ENCODE results near the gene MAPRE2. TPM values are rescaled to one million over a fixed set of nuclear protein-coding genes. Genes with fewer than 3 reads are reported as not detected.
"Not testable (repeated sequence)": the region's sequence is repeated elsewhere in the genome, so short reads cannot be mapped to it uniquely, and the experiment has no call there.

MAPRE2 gene
- polyA plus RNA-seq, 1 donor = 20.0 TPM

DNA sequence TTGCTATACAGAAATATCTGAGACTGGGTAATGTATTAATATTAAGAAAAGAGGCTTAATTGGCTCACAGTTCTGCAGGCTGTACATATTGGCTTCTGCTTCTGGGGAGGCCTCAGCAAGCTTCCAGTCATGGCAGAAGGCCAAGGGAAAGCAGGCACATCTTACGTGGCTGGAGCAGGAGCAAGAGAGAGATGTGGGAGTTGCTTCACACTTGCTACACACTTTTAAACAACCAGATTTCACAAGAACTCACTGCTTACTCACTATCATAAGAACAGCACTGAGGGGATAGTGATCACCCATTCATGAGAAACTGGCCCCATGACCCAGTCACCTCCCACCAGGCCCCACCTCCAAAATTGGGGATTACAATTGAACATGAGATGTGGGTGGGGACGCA, 50.6 kb downstream of the MAPRE2 start:
- DNase-seq (ENCODE audit: low read depth) = no peak

DNA sequence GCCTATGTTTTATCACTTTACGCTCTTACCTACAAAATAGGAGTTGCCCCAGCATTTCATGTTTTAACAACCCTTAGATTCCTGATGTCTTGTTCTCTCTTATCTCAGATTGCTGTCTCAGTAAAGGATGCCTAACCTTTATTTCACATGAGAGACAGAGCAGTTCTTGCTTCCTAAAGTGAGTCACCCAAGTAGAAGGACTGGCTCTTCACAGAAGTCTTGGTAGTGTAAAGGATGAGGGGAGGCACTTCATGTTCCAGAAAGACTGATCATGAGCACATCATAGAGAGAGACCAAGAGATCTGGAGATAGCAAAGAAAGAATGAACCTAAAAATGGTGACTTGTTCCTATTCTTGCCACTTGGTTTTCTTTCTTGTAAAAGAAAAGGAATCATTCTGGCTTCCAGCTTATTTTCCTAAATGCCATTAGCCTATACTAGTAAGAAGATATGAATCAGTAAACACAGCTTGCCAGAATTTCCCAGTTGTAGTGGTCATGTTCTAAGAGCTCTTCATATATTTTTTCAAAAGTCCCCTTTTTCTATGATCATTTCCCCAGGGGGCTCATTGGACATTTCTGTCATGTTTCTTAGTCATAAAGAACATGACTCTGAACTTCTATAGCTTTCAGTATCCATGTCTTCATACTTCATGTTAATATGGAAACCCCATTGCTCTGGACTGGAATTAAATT, 54.9 kb downstream of the MAPRE2 start:
- DNase-seq (ENCODE audit: low read depth) = no peak

DNA sequence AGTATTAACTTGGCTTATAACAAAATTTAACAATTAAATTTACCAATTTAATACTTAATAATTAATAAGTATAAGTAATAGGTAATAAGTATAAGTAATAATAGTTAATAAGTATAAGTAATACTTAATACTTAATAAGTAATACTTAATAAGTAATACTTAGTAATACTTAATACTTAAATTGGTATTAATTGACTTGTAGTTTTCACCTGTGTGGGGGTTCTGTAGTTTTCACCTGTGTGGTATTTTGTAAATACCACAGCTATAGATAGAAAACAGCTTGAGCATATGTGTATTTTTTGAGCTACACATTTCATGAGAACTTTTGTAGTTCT, 55.4 kb downstream of the MAPRE2 start:
- DNase-seq (ENCODE audit: low read depth) = no peak

DNA sequence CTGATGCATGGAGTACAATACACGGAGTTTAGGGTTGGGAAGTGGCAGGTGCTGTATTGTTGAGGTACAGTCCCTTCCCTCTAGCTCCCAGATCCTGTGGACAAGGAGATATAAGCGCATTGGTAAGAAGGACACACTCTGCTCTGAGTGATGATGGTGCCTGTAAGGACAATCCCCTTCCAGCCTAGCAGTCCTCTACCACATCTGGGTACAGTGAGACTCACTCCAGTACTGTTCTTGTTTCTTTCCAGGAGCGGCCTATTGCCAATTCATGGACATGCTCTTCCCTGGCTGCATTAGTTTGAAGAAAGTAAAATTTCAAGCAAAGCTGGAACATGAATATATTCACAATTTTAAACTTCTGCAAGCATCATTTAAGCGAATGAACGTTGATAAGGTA, 56.0 kb downstream of the MAPRE2 start:
- no peak for DNase-seq (ENCODE audit: low read depth)

DNA sequence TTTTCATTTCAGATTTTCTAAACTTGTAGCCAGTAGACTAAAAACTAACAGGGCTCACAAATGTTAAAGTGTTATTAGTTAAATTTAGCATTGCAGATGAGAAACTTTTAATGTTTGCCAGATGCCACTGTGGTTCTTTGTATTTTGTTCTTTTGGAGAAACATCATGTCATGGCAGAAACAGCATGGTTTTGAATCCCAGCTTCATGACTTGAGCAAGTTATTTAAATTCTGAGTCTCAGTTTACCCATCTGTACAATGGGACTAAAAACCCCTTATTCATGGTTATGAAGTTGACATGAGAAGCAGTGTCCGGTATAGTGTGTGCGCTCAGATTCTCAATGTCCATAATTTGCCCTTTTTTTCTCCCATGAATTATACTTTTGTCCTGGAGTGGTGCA, 56.5 kb downstream of the MAPRE2 start:
- DNase-seq (ENCODE audit: low read depth) = no peak

DNA sequence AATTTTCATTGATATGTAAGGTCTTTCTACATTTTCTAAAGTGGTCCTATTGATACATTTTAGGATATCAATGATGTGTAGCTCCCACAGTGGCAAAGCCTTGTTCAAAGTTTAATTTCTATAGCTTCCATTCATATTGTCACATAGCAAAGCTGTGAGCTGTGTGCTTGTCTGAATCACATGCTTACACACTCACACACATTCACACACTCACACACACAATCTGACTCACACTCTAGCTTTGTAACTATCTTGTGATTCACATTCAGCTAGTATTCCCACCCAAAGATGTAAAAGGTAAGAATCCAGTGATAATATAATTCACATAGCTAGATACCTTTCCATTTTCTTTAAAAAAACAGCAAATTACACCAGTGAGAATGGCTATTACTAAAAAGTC, 58.7 kb downstream of the MAPRE2 start:
- no peak for DNase-seq (ENCODE audit: low read depth)

DNA sequence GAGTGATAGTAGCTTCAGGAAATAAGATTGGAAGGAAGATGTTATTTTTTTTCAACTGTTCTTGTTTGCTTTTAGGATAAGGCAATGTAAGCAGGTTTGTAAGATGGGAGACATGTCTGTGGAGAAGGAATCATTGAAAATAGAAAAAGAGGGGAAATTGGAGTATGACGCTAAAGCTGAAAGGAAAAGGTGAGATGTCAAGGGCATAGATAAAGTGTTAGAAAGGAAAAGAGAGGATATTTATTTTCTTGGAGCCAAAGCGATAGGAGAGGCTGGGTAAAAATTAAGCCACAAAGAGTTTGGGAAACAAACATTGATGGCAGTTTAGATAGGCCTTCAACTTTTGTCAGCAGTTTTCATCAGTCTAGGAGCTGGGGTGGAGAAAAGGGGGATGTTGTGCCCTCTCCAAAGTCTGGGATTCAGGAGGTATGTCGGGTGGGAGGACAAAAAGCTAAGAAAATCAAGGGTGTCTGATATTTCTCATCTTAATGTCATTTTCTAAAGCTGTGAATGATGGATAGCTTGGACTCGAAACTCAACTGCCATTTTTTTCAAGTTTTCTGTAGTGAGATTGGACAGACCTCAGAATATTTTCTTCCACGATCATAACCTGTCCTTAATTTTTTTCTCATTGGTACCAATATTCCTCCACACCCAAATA, 63.3 kb downstream of the MAPRE2 start:
- DNase-seq (ENCODE audit: low read depth) = no peak

DNA sequence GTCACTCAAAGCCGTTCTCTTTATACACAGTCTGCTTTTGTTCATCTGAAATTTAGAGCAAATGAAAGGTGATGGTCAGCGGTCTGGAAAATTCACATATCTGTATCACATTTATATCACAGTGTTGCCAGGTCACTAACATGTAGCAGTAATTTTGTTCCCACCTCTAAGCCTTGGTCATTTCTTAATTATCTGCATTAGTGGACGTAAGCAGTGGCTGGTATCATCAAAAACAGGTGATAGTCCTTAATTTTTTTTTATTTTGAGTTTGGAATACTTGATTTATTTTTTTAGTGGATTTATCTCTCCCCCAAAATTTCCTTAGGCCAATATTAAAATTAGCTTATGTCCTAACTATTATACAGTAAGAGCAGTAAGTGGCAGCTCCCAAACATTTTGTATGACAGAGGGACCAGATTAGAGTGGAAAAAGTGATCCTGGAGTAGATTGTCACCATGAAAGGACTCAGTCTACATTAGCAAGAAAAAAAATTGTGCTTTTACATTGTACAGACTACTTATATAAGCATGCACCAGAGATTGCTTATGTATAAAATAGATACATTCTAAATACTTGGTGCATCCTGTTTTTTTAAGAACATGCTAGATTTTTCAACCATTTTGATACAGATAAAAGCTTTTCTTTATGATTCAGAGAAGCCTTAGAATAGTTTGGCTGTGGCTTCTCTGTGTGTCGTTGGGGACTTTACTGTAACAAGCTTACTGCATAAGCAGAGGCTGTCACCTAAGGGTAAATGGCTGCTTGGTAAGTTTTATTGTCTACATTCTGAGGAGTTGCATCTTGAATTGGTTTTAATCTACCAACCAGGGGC, 65.0 kb downstream of the MAPRE2 start:
- DNase-seq (ENCODE audit: low read depth) = no peak

DNA sequence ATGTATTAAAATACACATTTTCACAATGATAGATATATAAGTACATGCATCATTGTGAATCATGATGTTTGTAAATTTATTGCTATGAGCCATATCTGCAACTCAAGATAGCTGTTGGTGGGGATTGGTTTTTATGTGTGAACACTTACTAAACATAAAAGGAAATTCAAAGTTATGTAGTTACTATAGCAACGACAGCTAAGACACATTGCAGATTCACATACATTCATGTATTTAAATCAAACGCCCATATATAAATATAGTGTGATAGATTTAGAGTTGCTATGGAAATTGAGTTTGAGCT, 65.6 kb downstream of the MAPRE2 start:
- no peak for DNase-seq (ENCODE audit: low read depth)

DNA sequence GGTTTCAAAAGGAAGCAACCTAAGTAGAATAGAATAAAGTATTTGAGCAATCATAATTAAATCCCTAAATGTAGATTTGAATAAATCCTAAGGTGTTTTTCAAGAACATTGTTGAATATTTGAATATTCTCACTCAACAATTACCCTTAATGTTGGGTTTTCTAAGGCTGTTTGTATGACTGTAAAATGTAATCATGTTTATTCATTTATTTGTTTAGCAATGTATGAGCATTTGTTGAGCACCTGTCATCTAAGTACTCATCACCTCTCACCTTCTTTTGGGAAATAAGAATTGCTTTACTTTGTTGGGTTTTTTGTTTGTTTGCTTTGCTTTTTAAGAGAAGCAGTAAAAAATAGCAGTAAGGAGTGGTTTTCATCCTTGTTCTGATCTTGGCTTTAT, 66.0 kb downstream of the MAPRE2 start:
- no peak for DNase-seq (ENCODE audit: low read depth)

DNA sequence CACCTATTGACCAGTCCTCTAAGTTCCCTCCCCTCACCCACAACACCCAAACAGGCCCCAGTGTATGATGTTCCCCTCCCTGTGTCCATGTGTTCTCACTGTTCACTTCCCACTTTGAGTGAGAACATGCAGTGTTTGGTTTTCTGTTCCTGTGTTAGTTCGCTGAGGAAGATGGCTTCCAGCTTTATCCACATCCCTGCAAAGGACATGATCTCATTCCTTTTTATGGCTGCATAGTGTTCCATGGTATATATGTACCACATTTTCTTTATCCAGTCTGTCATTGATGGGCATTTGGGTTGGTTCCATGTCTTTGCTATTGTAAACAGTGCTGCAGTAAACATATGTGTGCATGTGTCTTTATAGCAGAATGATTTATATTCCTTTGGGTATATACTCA, 66.9 kb downstream of the MAPRE2 start:
- DNase-seq (ENCODE audit: low read depth) = not testable (repeated sequence)

DNA sequence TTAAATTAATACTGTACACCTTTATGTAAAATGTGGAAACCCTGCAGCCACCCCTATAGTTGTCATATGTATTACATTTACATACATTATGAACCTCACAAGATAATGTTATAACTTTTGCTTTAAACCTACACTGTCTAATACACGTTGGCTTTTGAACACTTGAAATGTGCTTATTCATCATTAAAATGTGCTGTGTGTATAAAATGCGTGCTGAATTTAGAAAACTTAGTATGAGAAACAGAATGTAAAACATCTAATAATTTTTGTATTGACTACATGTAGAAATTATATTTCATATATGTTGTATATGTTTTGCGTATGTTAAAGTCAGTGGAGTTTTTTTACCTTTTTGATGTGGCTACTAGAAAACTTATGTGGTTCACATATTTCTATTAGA, 68.8 kb downstream of the MAPRE2 start:
- DNase-seq (ENCODE audit: low read depth) = no peak

DNA sequence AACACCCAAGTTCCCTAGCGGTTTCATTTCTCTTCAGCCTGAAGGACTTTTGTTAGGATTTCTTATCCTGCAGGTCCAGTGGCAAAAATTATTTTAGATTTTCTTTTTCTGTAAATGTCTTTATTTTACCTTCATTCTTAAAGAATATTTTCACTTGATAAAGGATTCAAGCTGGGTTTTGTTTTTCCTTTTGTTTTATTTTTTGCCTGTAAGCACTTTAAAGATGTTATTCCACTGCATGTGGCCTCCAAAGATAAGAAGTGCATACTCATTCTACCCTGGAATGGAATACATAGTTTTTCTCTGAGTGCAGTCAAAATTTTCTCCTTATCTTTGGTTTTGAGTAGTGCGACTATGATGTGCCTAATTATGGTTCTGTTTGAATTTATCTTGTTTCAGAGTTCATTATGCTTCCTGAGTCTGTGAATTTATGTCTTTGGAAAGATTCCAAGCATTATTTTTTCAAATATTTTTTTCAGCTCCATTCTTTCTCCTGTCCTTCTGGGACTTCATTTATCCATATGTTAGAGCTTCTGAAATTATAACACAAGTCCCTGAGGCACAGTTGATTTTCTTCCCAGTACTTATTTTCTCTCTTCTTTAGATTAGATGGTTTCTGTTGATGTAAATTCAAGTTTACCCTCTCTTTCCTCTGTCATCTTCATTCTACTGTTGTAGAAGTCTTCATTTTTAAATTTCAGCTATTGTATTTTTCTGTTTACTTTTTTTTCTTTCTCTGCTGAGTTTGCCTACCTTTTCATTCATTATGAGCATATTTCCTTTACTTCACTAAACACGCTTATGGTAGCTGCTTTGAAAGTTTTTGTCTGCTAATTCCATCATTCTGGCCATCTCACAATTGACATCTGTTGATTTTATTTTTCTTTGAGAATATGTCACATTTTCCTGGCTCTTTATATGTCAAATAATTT, 69.6 kb downstream of the MAPRE2 start:
- no peak for DNase-seq (ENCODE audit: low read depth)

DNA sequence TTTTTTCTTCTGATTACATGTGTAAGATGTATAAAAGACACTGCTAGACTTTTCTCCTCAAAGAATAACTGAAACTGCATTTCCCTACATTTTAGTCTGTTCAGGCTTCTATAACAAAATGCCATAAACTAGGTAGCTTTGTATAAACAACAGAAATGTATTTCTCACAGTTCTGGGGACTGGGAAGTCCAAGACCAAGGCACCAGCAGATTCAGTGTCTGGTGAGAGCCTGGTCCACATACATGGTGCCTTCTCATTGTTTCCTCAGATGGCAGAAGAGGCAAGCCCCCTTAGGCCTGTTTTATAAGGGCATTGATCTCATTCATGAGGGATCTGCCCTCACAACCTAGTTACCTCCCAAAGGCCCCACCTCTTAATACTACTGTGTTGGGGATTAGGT, 71.5 kb downstream of the MAPRE2 start:
- no peak for DNase-seq (ENCODE audit: low read depth)

DNA sequence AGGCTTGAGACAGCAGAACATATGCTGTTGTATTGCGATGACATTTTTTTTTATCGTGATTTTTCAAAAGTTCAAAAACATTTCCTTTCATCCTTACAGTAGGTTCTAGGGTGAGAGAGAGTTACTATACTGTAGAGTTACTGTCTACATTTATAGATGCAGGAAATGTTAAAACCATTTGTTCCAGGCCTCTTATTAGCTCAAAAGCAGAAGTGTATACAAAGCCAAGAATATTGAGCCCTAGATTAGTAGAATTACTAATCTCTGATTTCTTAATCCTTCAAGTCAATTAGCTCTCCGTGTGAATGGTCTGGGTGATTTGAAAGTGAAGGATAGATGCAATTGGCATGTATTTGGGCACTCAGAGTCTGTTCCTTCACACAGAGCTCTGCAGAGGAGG, 73.1 kb downstream of the MAPRE2 start:
- no peak for DNase-seq (ENCODE audit: low read depth)

DNA sequence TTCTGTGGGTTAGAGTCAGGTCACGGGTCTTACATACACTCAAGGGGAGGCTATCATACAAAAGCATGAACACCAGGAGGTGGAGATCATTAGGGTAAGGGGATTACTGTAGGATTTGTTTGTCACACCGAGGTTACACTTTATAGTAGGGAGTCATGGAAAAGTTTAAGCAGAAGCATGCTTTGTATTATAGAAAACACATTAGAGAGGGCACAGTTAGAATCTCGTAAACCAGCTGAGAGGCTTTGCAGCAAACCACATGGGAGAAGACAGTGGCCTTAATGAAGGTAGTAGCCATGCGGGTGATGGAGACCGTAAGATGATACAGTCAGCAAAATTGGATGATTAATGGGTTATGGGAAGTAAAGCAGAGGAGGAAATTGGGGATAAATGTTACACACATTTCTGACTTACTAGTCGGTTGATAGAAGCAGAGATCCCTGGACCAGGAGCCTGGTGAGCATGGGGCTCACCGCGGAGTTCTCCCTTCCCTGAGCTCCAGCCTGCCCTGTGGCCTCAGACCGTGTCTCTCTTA, 75.6 kb downstream of the MAPRE2 start:
- no peak for DNase-seq (ENCODE audit: low read depth)

DNA sequence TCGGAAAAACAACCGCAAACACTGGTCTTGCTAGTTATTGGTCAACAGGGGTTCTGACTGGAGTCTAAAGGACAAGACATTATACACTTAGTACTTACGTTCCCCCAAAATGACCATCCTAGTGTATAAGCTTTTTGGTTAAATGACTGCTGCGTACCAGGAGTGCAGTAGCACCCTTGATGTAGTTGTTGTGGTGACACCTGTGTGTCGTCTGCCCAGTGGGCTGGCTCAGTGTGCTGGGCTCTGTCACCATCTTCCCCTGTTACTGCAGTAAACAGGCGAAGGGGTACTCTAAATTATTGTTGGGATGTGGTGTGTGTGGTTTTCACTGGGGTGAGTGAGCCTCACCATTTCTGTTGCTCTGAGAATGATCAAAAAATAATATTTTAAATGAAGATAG, 76.2 kb downstream of the MAPRE2 start:
- no peak for DNase-seq (ENCODE audit: low read depth)

DNA sequence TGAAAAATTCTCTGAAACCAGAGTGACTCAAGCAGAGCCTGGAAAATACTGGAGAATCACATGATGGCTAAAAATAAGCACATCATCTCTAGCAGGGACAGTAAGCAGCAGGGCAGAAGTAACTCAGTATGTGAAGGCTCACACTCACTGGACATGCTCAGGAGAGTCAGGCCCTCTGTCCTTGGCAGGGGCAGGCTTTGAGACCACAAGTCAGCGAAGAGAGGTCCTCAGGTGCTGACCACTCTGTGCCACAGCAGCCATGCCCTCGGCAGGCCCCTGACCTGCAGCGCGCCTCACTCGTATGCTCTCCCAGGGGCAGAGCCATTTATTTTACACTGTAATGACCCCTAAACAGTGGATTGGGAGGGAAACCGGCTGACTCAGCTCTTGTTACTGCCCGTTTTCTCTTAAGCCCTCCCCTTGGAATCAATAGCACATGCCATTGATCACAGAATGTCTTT, 76.8 kb downstream of the MAPRE2 start:
- peak; percentile 54 for DNase-seq (ENCODE audit: low read depth)

DNA sequence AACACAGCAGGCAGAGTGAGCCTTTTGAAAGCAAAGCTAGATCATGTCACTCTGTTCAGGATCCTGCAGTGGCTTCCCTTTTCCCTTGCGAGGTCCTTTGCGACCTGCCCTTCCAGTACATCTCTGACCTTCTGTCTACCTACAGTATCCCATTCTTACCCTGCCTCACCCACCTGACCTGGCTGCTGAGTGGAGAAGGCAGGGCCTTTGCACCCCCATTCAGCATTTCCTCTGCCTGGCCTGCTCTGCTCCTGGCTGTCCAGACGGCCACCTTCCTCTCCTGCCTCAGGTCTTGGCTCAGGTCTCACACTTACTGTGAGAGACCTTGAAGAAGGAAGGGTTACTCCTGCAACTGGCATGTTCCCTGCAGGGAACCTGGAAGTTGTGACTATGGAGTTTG, 77.4 kb downstream of the MAPRE2 start:
- DNase-seq (ENCODE audit: low read depth) = no peak

DNA sequence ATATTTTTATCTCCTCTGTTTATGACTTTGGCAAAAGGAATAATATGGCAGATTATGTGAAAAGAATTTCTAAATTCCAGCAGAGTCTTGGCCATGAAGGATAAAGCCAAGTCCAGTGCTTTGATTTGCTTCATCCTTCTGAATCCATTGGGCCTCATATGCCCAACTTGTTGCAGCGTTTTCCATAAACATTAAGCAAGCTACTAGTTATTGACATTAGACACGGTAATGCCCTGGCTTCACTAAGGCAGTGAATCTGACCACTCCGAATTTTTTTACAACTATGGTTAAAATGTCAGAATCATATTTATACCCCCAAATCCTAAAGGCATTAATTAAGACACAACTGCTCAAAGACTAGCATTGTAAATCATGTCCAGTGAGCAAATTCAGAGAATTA, 79.8 kb downstream of the MAPRE2 start:
- DNase-seq (ENCODE audit: low read depth) = no peak

DNA sequence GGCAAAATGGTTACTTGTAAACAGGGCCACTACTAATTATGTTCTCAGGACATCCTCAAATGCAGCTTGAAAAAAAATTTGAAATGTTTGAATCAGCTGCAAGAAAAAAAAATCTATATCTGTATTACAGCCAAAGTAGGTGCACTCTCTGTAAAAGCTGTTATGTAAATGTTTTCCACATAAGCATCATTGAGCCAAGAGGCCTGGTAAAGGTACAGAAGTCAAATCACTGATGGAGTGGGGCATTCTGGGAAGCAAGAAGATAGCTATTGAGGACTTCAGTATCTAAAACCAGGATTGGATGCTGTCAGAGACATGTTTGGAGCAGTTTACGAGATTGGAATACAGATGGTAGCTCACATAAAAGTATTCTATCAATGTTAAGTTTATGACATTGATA, 80.3 kb downstream of the MAPRE2 start:
- no peak for DNase-seq (ENCODE audit: low read depth)

All from forelimb muscle (tissue), 1 donor.